Activated CD4-positive, CD25-positive, alpha-beta regulatory T cell treated with anti-CD3 and anti-CD28 coated beads, Interleukin-2, amount 50 U/mL, for 16 hours (primary cell): ENCODE results near the gene TNS3.

Experiments used
- DNase-seq: peaks from one replicate; pipeline ENCODE4 v3.0.0-alpha.2; 2020; ENCODE audit warnings: low read depth, low spot score

Gene TNS3

GRCh38 chr7:47311891-47312290 is 270.0 kb downstream of the TNS3 start:
- no peak for DNase-seq

- no peak for DNase-seq
Measured at GRCh38 chr7:47310020-47310419, 271.9 kb downstream of the TNS3 start.

DNA sequence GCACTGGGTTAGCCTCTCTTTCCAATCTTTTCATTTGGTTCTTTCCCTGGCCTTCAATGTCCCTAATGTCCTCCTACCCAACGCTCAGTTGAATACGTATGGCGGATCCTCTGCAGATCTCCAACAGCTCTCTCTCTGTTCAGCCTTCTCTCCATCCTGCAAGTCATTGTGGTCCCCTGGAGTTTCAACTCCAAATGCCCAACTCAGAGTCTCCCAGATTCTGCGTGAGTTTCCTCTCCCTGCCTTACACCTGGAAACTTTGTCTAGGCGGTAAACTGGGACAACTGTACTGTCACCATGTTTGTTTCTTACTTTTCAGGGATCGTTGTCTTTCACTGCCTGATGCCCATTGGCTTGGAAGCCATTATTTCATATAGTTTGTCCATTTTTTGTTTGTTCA is 273.1 kb downstream of the TNS3 start:
- no peak for DNase-seq

- DNase-seq: no peak
Measured at GRCh38 chr7:47307311-47307710, 274.6 kb downstream of the TNS3 start.

DNA sequence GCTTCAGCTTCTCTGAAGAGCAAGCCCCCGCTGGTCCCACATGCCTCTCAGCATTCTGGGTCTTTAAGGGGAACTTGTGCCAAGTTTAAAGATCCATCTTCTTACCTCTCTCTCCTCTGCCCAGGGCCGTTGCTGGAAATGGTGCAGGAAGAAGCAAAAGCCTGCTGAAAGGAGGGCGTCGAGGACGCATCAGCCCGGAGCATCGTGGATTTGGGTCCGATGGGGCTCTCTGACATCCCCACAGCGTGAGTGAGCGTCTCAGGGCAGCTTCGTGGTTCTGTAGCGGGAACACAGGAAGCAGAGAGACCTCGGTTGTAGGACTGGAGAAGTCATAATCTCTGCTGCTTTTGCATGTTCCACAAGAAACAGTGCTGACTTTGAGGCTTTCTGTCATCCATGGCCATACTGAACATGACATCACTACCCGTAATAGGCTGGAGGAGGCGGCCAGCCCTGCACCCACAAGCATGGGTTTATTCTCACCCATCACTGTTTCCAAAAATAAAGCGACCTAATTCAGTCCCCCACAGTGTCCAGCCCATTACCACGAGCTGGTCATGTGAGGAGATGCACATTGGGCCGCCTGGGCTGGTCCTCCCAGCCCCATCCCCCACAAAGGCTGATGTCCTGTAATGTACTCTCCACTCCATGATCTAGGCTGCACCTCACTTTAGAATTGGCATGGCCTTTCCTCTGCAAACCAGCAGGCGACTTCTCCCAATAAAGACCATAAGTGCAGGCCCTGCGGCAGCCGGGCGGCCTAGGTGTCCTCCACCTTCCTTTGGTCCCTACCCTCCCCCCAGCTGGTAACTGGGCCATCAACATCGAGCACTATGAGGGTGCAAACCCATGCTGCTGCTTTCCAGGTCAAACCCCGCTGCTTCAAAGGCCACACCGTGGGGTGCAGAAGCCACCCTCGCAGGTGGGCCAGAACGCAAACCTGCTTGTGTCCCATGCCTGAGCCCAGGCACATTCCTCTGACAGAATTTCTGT is 276.9 kb downstream of the TNS3 start:
- no peak for DNase-seq

DNA sequence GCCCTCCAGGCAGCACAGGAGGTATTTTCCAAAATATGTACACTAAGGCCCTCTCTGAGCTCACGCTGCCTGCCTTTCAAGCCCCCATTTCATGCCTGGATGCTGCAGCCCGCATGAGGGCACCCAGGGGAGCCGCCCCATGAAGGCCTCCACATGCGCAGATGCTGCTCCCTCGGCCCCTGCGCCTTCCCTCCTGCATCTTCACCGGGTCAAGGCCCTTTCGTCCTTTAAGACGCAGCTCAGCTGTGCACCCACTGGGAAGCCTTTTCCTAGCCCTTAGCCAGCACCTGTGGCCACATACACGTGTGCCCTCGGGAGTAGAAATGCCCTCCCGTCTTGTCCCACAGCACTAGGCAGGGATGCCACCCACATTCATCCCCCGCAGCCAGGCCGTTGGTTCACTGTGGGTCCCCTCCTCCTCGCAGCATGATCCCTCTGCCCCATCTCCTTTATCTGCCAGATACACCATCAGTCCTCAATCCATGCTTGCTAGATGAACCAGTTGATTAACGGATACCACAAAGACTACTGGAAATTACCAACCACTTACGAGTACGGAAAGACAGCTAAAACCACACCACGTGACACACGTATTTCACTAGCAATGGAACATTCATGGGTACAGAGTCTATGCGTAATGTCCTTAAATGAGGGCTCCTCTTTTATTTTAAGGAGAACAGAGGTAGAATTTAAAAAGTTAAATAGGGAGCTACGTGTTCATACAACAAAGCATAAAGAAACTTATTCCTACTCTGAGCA is 278.0 kb downstream of the TNS3 start:
- no peak for DNase-seq

DNA sequence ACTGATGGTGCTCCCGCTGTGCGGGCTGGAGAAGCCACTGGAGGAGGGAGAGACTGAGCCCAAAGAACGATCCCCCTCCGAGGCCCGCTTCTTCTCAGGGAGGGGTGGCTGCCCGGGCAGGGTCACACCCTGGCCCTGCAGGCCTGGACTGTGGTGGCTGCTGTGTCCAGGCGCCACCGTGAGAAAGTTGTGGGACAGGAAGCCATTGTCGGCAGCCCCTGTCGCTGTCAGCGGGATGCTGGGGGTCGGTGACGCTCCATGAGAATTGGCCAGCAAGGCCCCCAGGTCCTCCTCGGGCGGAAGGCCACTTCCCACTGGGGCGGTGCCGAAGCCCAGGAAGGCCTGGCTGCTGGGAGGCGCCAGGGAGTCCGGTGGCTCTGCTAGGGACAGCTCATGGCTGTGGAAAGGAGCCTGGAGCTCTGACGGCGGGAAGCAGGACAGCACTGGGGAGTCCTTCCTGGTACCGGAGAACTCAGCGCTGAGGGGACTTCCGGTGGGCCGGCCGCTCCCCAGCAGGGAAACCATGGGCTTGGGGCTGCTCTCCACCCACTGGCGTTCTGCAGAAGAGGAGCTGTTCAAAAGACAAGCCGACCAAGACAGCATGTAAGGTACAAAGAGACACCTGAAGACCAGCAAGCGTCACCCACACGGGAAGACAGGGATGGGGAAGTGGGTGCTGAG is 278.8 kb downstream of the TNS3 start:
- no peak for DNase-seq

DNA sequence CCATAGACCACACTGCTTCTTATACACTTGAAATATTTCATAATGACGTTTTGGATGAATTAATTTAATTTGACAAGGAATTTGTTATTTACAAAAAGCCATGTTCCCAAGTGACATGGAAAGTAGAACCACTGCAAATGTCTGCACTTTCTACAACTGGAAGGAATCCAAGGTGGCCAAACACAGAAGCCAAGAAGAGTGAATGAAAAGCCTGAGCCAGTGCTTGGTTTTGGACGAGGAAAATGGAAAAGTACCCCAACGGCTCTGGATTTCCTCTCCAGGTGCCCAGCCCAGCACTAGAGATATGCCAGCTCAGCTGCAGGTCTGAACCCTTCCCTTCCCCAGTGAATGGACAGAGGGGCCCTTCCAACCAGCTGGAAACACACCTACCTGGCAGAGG is 279.4 kb downstream of the TNS3 start:
- DNase-seq: no peak

DNA sequence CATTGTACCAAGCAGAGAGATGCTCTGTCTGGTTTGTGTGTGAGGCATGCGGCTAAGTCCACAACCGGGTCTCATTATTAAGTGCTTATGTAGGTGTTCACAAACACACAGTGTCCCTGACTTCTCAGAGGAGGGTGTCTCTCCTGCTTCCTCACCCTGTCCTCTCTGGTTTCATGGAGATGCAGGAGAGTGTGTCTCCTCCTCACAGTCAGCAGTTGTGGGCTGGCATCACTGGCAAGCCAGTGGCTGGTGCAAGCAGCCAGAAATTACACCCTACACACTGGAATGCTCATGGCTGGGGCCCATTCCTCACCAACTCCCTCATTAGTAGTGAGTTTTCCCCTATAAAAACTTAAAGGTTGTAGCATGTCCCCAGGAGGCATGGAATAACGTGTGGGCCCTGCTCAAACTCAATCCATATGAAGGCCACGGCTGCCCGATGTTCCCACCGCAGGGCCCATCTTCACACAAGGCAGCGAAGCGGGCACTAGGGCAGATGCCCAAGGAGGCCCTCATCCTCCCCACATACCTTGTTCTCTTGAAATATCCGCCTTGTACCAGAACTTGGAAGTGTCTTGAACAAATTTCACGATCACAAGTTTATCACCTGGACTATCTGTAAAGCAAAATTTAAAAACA is 280.1 kb downstream of the TNS3 start:
- no peak for DNase-seq

DNA sequence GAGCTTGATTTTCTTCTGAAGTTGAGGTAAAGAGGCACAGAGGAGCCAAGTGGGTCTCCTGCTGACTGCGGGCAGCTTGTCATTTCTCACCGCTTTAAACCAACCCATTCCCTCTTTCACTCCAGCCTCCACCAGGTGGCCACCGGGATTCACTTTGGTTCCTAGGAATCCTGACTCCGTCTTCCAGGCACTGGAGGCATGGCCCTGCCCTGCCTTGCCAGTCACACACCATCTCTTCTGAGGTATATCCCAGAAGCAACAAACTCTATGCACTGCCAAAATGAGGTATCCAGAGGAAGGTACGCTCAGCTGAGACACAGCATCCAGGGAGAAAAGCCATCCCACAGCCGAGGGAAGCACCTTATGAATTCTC is 280.8 kb downstream of the TNS3 start:
- no peak for DNase-seq

GRCh38 chr7:47300472-47301104 is 281.3 kb downstream of the TNS3 start:
- DNase-seq: no peak

GRCh38 chr7:47299496-47299895 is 282.4 kb downstream of the TNS3 start:
- no peak for DNase-seq

- no peak for DNase-seq
Measured at GRCh38 chr7:47298636-47299035, 283.3 kb downstream of the TNS3 start.

- DNase-seq: no peak
Measured at GRCh38 chr7:47297120-47297519, 284.8 kb downstream of the TNS3 start.

GRCh38 chr7:47295606-47296005 is 286.3 kb downstream of the TNS3 start:
- no peak for DNase-seq

GRCh38 chr7:47294556-47295222 is 287.2 kb downstream of the TNS3 start:
- DNase-seq: no peak

- DNase-seq: no peak
Measured at GRCh38 chr7:47293884-47294555, 287.9 kb downstream of the TNS3 start.

GRCh38 chr7:47292832-47293309 is 289.0 kb downstream of the TNS3 start:
- DNase-seq: no peak

- DNase-seq: no peak
Measured at GRCh38 chr7:47291461-47292081, 290.3 kb downstream of the TNS3 start.

- no peak for DNase-seq
Measured at GRCh38 chr7:47290867-47291266, 291.0 kb downstream of the TNS3 start.
